ENCODE measurements around the gene C22orf23.

DNA sequence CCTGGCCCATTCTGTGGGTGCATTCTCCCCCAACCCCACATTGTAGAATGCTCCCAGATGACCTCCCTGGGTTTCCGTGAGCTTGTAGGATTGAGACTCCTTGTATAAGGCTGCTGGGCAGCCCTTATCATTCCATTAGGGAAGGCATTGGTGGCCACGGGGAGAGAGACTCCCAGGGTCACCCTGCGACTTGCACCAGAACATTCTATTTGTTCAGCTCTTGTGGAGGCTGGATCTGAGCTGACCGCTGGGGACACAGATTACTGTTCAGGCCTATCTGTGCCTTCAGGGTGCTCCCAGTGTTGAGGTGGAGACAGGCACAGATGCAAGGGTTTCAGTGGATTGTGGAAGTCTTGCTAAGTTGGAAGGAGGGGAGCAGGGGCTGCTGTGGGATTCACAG lies 29.5 kb downstream of the C22orf23 start:
- TF ChIP-seq, protein P1, sequence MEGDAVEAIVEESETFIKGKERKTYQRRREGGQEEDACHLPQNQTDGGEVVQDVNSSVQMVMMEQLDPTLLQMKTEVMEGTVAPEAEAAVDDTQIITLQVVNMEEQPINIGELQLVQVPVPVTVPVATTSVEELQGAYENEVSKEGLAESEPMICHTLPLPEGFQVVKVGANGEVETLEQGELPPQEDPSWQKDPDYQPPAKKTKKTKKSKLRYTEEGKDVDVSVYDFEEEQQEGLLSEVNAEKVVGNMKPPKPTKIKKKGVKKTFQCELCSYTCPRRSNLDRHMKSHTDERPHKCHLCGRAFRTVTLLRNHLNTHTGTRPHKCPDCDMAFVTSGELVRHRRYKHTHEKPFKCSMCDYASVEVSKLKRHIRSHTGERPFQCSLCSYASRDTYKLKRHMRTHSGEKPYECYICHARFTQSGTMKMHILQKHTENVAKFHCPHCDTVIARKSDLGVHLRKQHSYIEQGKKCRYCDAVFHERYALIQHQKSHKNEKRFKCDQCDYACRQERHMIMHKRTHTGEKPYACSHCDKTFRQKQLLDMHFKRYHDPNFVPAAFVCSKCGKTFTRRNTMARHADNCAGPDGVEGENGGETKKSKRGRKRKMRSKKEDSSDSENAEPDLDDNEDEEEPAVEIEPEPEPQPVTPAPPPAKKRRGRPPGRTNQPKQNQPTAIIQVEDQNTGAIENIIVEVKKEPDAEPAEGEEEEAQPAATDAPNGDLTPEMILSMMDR (conservative IDR thresholded peaks at IDR 0.05) = no peak
- TF ChIP-seq ZFX (IDR thresholded peaks at IDR 0.05) = no peak
